HG03039 (cell line): ENCODE data around the gene UCP3.

Experiments
- ATAC-seq: cut with Tn5 transposase; IDR thresholded peaks from one replicate; pipeline ENCODE4 v1.9.1; 2021; ENCODE audit warnings: mild to moderate bottlenecking, moderate library complexity; ENCODE audit not compliant: unreplicated experiment

The UCP3 gene

GRCh38 chr11:73980001-73980961 lies 28.6 kb downstream of the UCP3 start:
- peak; percentile 40 for ATAC-seq

- ATAC-seq = no peak
Measured at GRCh38 chr11:73978576-73979086, 30.3 kb downstream of the UCP3 start.

GRCh38 chr11:73977856-73978519 lies 30.9 kb downstream of the UCP3 start:
- ATAC-seq = no peak

- ATAC-seq = no peak
Measured at GRCh38 chr11:73976451-73977151, 32.3 kb downstream of the UCP3 start.

GRCh38 chr11:73975479-73975757 lies 33.5 kb downstream of the UCP3 start:
- ATAC-seq = no peak

GRCh38 chr11:73974604-73975478 lies 34.0 kb downstream of the UCP3 start:
- no peak for ATAC-seq

GRCh38 chr11:73972620-73973449 lies 36.0 kb downstream of the UCP3 start:
- ATAC-seq = no peak

GRCh38 chr11:73972187-73972586 lies 36.7 kb downstream of the UCP3 start:
- ATAC-seq = no peak

- ATAC-seq = no peak
Measured at GRCh38 chr11:73971175-73971719, 37.6 kb downstream of the UCP3 start.

- no peak for ATAC-seq
Measured at GRCh38 chr11:73969991-73970800, 38.7 kb downstream of the UCP3 start.

- no peak for ATAC-seq
Measured at GRCh38 chr11:73969091-73969490, 39.8 kb downstream of the UCP3 start.

GRCh38 chr11:73968356-73968966 lies 40.4 kb downstream of the UCP3 start:
- ATAC-seq = no peak

- no peak for ATAC-seq
Measured at GRCh38 chr11:73965764-73966121, 43.1 kb downstream of the UCP3 start.

- no peak for ATAC-seq
Measured at GRCh38 chr11:73965076-73965763, 43.7 kb downstream of the UCP3 start.

- ATAC-seq = no peak
Measured at GRCh38 chr11:73963861-73964260, 45.0 kb downstream of the UCP3 start.

GRCh38 chr11:73962101-73962705 lies 46.7 kb downstream of the UCP3 start:
- ATAC-seq = no peak

- ATAC-seq = no peak
Measured at GRCh38 chr11:73961321-73961720, 47.6 kb downstream of the UCP3 start.
